Measurements from ENCODE around the gene CCDC14.

DNA sequence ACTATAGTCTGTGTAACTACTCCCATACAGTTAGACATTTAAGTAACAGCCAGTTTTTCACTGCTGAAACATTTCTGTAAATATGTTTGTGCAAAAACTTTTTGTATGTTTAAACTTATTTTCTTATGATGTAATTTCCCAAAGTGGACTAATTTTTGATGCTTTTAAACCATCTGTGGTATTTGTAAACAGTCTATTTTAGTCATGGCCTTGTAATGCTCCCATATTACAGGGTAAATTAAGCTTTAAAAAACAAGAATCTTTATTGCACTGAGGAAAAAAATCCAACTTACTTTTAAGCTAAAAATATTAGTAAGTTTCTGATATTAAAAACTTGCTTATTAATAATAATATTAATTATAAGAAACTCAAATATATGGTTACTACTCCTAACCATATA is 13.5 kb downstream of the CCDC14 start:
- TF ChIP-seq, protein P1, sequence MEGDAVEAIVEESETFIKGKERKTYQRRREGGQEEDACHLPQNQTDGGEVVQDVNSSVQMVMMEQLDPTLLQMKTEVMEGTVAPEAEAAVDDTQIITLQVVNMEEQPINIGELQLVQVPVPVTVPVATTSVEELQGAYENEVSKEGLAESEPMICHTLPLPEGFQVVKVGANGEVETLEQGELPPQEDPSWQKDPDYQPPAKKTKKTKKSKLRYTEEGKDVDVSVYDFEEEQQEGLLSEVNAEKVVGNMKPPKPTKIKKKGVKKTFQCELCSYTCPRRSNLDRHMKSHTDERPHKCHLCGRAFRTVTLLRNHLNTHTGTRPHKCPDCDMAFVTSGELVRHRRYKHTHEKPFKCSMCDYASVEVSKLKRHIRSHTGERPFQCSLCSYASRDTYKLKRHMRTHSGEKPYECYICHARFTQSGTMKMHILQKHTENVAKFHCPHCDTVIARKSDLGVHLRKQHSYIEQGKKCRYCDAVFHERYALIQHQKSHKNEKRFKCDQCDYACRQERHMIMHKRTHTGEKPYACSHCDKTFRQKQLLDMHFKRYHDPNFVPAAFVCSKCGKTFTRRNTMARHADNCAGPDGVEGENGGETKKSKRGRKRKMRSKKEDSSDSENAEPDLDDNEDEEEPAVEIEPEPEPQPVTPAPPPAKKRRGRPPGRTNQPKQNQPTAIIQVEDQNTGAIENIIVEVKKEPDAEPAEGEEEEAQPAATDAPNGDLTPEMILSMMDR (IDR thresholded peaks at IDR 0.05) = no peak
- no peak for TF ChIP-seq ZFX (IDR thresholded peaks at IDR 0.05; ENCODE audit: borderline replicate concordance)

Data from 22Rv1 (cell line).